Hepatocyte (in vitro differentiated cells): ENCODE measurements around the gene IFT27.

Source experiments
- EZH2 ChIP-seq: fragments of 200-600 bp; sonication (generic); IDR thresholded peaks from 2 replicates; pipeline ENCODE4 v1.6.1; 2016; ENCODE audit warnings: antibody characterized with exemption, mild to moderate bottlenecking, borderline replicate concordance
- EZH2phosphoT487 ChIP-seq: fragments of 200-600 bp; sonication (generic); IDR thresholded peaks from one replicate; pipeline ENCODE4 v1.6.1; 2018; ENCODE audit warnings: antibody characterized with exemption, mild to moderate bottlenecking, low read depth, moderate library complexity; ENCODE audit not compliant: unreplicated experiment, severe bottlenecking
- TF ChIP-seq, protein P1 (sequence below): fragments of 200-600 bp; sonication (generic); IDR thresholded peaks from 2 replicates; pipeline ENCODE4 v1.5.1; 2016; ENCODE audit warnings: antibody characterized with exemption, mild to moderate bottlenecking; ENCODE audit not compliant: poor library complexity

GRCh38 chr22:36741968-36742367 lies 34.0 kb downstream of the IFT27 start:
- TF ChIP-seq, protein P1, sequence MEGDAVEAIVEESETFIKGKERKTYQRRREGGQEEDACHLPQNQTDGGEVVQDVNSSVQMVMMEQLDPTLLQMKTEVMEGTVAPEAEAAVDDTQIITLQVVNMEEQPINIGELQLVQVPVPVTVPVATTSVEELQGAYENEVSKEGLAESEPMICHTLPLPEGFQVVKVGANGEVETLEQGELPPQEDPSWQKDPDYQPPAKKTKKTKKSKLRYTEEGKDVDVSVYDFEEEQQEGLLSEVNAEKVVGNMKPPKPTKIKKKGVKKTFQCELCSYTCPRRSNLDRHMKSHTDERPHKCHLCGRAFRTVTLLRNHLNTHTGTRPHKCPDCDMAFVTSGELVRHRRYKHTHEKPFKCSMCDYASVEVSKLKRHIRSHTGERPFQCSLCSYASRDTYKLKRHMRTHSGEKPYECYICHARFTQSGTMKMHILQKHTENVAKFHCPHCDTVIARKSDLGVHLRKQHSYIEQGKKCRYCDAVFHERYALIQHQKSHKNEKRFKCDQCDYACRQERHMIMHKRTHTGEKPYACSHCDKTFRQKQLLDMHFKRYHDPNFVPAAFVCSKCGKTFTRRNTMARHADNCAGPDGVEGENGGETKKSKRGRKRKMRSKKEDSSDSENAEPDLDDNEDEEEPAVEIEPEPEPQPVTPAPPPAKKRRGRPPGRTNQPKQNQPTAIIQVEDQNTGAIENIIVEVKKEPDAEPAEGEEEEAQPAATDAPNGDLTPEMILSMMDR, result no peak
- TF ChIP-seq EZH2phosphoT487, result no peak
- TF ChIP-seq EZH2, result no peak
